GM12892 (cell line): ENCODE measurements around the gene VPS4B.

Experiments
- POLR2A ChIP-seq: IDR thresholded peaks from 2 replicates; pipeline ENCODE4 v1.6.1; 2011; ENCODE audit warnings: low read depth, low read length, control low read depth
- POLR2AphosphoS5 ChIP-seq: IDR thresholded peaks from 2 replicates; pipeline ENCODE4 v1.6.1; 2011; ENCODE audit warnings: low read depth, low read length, control low read depth
- TAF1 ChIP-seq: IDR thresholded peaks from 2 replicates; pipeline ENCODE4 v1.6.1; 2011; ENCODE audit warnings: low read depth, mild to moderate bottlenecking, control low read depth, low read length, borderline replicate concordance

GRCh38 chr18:63339920-63340484 is 82.3 kb downstream of the VPS4B start:
- TF ChIP-seq POLR2A (no peak), POLR2AphosphoS5 (no peak), TAF1 (no peak)
